ENCODE measurements around the gene CD74. TPM values are rescaled to one million over a fixed set of nuclear protein-coding genes. Genes with fewer than 3 reads are reported as not detected.

The CD74 gene
- total RNA-seq: 2,842 TPM

DNA sequence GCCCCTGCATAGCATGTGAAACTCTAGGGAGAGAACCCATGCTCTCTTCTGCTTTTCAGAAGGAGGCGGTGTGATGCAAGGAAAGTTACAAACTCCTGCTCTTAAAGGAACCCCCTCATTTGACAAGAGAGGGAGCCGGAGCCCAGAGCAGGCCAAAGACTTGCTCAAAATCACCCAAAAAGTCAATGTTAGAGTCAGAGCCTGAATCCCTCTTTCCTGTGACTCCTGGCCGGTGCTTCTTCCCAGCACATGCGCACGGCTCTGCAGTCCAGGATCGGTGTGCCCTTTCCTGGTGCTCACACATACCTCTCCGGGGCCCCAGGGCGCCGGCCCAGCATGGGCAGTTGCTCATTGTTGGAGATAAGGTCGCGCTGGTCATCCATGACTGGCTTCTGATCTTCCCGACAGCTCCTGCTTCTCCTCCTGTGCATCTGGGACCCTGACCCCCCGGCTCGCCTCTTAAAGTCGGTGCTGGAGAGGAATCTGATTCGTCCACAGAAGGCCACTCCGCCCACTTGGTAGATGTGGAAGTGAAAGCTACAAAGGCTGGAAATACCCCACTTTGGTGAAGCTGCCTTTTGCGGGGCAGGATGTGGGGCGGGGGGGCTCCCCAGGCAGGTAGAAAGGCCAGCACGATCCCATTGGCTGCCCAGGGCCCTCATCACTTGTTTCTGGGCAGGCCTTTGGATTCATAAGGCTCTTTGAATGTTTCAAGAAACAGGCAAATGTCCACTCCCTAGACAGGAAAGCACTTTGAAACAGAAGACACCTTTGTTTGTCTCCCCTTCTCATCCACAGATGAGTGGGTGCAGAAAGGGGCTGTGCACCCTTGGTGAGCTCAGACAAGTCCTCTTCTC, at the start of gene CD74:
Gene CD74, minus strand, starts transcription at position 592 of the 857 bp plus-strand sequence. Its CDS starts 161 bp downstream, at position 431.
- peak; percentile 83 to 99 (median 98) for DNase-seq (ENCODE audit: low read depth in 2 of 3, low spot score in 2 of 3)

GRCh38 chr5:150461231-150461630, 48.5 kb upstream of the CD74 start:
- peak in 1 of 3 donors; percentile 37 for DNase-seq (ENCODE audit: low read depth in 2 of 3, low spot score in 2 of 3)

DNA sequence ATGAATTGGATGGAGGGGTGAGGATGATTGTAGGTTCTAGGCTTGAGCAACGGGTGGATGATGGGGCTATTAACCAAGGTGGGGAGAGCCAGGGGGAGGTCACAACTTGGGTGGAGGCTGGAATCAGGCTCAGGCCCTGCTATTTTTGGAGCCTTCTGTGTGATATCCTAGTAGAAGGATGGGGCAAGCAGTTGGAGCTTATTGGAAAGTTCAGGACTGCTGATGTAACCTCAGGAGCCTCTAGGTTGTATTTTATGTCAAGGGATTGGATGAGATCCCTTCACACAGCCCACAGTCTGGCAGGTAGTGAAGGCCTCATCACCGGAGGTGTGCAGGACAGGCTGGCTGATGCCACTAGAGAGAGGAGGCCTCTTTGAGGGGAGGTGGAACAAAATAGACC, 48.1 kb upstream of the CD74 start:
- DNase-seq (ENCODE audit: low read depth in 2 of 3, low spot score in 2 of 3): no peak

DNA sequence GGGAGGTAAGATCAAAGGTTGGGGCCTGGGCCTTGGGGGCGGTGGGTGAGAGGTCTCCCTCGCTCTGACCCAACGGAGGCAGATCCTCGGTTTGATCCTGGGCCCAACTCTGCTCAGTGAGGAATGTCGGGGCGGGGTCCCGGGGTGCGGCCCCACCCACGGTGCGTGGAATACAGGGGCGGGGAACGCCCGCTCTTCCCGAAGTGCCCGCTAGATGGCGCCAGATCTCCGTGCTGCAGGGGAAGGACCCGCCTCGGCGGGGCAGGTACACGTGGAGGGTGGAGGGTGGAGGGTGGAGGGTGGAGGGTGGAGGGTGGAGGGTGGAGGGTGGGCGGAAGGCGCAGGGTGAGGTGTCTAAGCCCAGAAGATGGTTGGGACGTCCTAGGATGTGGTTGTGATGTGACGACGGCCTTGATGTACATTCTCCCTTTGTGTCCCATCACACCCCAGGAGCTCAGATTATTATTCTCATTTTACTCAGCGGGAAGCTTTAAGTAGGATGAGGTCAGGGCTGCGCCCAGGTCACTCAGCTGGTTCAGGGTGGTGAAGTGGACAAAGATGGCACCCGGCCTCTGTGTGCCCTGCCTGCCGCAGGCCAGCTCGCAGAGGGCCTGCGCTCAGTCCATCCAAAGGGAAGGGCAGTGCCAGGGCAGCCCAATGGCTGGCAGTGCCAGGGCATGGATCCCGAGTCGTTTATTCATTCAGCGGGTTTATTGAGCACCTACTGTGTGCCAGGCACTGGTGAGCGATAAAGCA, 46.3 kb upstream of the CD74 start:
- peak; percentile 64 to 74 (median 71) for DNase-seq (ENCODE audit: low read depth in 2 of 3, low spot score in 2 of 3)

GRCh38 chr5:150457562-150458240, 45.0 kb upstream of the CD74 start:
- no peak for DNase-seq (ENCODE audit: low read depth in 2 of 3, low spot score in 2 of 3)

- peak in 2 of 3 donors; percentile 57 to 58 for DNase-seq (ENCODE audit: low read depth in 2 of 3, low spot score in 2 of 3)
Observed at GRCh38 chr5:150457121-150457520, 44.4 kb upstream of the CD74 start.

DNA sequence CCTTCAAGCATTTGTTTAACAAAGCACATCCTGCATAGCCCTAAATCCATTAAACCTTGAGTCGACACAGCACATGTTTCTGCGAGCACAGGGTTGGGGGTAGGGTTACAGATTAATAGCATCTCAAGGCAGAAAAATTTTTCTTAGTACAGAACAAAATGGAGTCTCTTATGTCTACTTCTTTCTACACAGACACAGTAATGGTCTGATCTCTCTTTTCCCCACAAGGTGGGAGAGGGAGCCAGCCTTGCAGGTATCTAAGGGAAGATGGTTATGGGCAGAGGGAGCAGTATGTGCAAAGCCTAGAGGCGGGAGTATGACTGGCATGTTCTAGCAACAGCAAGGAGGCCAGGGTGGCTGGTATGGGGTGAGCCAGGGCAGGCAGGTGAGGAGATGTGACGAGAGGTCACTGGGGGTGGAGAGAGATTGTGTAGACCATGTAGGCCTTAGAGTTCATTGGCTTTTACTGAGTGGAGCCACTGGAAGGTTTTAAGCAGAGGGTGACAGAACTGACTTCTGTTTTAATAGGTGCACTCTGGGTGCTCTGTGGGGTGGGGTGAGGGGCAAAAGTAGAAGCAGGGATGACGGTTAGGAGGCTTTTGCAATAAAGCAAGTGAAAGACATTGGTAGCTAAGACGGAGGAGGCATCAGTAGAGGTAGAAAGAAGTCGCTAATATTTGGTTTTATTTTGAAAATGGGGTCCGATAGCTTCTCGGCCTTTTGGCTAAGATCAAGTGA, 42.0 kb upstream of the CD74 start:
- no peak for DNase-seq (ENCODE audit: low read depth in 2 of 3, low spot score in 2 of 3)

DNA sequence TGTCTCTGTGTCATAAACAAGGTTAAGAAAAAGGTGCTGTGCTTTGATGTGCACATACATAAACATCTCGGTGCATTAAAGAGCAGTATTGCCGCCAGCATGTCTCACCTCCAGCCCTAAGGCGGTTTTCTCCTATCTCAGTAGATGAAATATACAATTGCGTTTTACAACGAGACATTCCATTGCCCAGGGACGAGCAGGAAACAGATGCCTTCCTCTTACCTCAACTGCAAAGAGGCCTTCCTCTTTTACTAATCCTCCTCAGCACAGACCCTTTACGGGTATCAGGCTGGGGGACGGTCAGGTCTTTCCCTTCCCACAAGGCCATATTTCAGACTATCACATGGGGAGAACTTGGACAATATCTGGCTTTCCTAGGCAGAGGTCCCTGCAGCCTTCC, 41.3 kb upstream of the CD74 start:
- peak in 2 of 3 donors; percentile 59 to 83 for DNase-seq (ENCODE audit: low read depth in 2 of 3, low spot score in 2 of 3)

GRCh38 chr5:150452914-150453313, 40.2 kb upstream of the CD74 start:
- DNase-seq (ENCODE audit: low read depth in 2 of 3, low spot score in 2 of 3): no peak

- no peak for DNase-seq (ENCODE audit: low read depth in 2 of 3, low spot score in 2 of 3)
Observed at GRCh38 chr5:150451594-150451993, 38.9 kb upstream of the CD74 start.

GRCh38 chr5:150449517-150450339, 37.0 kb upstream of the CD74 start, which contains the start of gene RPS14:
Gene RPS14, minus strand, starts transcription at chr5:150449739. Its CDS starts 2,006 bp downstream, at chr5:150447733.
- DNase-seq (ENCODE audit: low read depth in 2 of 3, low spot score in 2 of 3): peak; percentile 92 to 96 (median 96)

DNA sequence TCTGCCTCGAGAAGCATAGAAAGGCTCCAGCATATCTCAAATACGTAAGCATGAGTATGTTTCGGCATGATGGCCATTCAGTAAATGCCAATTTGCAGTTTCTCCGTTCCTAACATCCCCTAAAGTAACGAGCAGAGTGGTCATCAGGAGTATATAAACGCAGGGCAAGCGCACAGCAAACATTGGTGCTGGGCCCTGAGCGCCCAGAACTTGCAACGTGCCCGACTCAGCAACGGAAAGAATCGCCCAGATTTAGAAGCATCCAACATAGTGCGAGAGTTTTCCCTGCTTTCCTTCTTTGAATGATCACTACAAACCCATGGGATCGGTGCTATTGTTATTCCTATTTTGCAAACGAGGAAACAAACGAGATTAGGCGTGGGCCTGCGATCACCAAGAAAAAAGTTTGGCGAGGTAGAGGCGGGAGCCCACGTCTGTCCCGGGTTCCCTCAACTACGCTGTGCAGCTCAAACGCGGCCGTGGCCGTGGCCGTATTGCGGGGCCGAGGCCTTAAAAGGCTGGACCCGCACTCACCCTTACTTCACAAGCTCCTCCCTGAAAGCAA, 36.3 kb upstream of the CD74 start:
- peak in 1 of 3 donors; percentile 10 for DNase-seq (ENCODE audit: low read depth in 2 of 3, low spot score in 2 of 3)

- DNase-seq (ENCODE audit: low read depth in 2 of 3, low spot score in 2 of 3): no peak
Observed at GRCh38 chr5:150448334-150448733, 35.6 kb upstream of the CD74 start.

DNA sequence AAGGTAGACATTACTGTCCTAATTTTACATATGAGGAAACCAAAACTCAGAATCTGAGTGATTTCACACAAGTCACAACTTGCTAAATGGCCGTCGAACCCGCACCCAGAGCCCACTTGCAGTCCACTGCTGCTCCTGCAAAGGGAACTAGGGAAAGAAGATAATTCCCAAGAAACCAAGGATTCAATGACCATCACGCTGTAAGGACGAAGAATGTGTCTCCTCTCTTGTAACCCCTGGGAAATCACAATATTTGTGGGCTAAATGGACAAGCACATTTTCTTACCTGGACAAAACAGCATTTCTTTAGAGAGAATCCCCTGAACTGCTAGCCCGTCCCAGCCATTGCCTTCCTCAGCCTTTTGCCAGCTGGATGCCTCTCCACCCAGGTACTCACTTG, 34.5 kb upstream of the CD74 start:
- no peak for DNase-seq (ENCODE audit: low read depth in 2 of 3, low spot score in 2 of 3)

DNA sequence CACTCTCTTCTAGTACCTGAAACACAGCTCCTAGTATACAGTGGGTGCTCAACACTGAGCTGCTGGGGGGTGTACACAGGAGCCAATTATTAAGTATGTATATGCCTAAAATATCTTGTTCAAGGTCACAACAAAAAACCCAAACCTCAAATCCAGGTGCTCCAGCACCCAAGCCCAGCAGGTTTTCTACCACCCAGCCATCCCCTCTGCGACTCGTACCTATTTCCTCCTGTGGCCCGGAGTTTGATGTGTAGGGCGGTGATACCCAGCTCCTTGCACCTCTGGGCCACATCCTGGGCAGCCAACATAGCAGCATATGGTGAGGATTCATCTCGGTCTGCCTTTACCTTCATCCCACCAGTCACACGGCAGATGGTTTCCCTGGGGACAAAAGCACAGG, 33.9 kb upstream of the CD74 start:
- no peak for DNase-seq (ENCODE audit: low read depth in 2 of 3, low spot score in 2 of 3)

DNA sequence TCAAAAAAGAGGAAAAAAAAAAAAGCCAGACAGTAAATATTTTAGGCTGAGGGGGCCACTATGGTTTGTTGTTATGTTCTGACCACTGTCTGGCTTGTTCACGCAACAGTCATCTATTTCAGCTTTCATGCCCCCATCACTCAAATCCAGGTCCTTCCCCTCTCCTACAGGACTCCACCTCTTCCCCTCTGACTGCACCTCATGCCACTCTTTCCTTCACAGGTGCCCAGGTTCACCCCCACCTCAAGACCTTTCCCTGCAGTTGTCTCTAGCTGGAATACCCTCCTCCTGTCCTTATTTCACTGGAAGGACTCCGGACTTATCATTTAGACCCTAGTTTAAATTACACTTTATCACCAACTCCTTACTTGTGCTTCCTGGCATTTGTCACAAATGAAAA, 33.4 kb upstream of the CD74 start:
- no peak for DNase-seq (ENCODE audit: low read depth in 2 of 3, low spot score in 2 of 3)

DNA sequence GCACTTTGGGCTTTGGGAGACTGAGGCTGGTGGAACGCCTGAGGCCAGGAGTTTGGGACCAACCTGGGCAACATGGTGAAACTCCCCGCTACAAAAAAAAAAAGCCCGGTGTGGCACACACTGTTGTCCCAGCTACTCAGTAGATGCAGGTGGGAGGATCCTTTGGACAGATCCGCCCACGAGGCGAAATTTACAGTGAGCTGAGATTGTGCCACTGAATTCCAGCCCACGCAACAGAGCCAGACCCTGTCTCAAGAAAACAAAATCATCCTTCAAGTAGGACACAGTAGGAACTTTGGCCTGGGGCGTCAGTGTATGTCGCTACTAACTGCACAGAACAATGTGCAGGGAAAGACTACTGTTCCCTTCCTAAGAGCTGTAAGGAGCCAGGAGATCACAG, 32.1 kb upstream of the CD74 start:
- DNase-seq (ENCODE audit: low read depth in 2 of 3, low spot score in 2 of 3): no peak

DNA sequence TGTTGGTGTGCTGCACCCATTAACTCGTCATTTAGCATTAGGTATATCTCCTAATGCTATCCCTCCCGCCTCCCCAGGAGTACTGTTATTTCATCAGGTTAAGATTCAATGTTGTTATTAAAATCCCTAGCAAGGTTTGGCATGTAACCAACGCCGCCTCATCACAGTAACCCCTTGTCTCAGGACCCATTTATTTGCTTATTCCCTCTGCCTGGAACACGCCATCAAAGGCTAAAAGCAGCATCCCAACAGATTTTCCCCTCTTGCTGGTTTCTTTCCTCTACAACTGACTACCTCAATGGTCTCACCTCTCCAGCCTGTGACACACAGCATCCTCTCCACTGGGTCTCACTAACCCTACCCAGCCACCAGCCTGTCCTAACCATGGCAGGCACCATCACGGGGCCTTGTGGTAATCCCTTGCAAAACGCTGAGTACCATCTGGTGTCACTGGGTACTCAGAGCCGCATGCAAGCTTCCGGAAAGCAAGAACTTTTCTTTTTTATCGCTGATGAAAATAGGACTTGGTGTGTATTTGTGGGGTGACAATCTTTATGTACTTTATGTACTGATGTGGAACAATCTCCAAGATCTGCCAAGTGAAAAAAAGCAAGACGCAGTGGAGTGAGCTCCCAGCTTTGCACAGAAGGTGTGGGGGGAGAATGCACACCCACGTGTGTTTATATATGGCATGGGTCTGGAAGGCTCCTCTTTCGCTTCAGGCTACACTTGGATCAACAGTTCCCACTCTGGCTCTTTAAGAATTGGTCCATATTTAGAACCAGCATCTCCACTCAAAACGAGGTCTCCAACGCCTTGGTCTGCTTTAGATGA, 30.7 kb upstream of the CD74 start:
- DNase-seq (ENCODE audit: low read depth in 2 of 3, low spot score in 2 of 3): no peak

All from hematopoietic multipotent progenitor cell (in vitro differentiated cells).